22Rv1 (cell line): ENCODE measurements around the gene IRS2.

Experiments
- H3K27ac ChIP-seq: fragments of 450-650 bp; 2 replicates; pipeline ENCODE4 v1.5.1; 2017
- CTCF ChIP-seq: fragments of 450-650 bp; IDR thresholded peaks from 2 replicates; pipeline ENCODE4 v1.5.1; 2017; ENCODE audit warnings: mild to moderate bottlenecking
- ZFX ChIP-seq: fragments of 450-650 bp; IDR thresholded peaks from 2 replicates; pipeline ENCODE4 v1.6.1; 2017; ENCODE audit warnings: antibody characterized with exemption, borderline replicate concordance

IRS2 gene

GRCh38 chr13:109794095-109794494 is 7.7 kb upstream of the IRS2 start:
- TF ChIP-seq ZFX (no peak), CTCF (no peak)
- no peak overlapping the region for H3K27ac ChIP-seq

DNA sequence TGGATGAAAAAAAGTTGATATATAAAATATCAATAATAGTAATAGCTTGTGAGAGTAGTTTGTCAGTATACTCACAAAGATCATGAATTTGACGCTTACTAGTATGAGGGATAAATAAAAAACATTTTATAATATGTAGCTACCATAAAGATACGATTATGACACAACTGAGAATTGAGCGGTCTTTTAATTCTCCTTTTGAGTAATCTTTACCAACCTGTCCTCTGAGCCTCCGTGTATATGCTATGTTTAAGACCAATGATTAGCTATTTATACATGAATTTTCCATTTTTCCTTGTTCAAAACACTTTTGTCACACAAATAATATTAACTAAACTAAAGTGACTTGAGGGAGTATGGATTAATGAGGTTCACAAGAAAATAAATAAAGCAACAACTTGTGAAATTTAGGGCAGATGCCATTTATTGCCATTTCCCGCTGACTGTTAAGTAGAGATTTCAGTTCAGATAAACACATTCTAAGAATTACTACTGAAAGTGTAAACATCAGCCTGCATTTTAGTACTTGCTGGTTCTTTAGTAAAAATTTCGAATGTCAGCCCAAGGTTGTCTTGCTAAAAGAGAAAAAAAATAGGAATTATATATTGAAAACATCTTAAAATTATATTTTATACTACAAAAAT is 6.2 kb upstream of the IRS2 start:
- TF ChIP-seq ZFX (no peak), CTCF (no peak)

DNA sequence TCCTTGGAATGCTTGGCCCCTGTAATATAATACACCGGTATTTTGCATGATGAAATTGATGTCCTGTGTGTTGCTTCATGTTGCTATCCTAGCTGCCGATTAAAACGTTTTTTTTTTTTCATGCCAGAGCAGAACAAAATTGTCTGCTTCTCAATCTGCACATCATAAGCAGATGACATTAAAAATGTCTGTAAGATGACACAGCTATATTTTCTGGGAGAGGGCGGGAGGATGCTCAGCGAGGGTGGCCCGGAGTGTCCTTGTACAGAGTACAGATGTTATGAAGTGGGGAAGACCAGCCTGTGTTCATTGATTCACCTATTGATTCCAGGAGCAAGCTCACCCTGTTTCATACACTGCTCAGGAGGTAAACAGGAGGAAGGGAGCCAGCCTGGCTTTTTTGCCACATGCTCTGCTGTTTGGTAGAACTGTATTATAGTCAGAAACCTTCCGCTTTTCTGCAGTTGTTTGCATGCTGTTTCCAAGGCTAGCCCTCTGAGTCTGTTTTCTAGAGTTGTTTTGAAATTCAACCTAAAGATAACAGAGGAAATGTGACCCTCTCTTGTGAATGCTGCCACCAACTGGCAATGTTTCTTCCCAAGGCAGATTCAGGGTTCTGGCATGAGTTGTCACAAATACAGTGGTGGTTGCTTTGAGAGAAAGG is 4.7 kb upstream of the IRS2 start:
- peak; percentile 72 for TF ChIP-seq CTCF
- TF ChIP-seq ZFX: no peak
- peak overlapping the region; percentile 90 for H3K27ac ChIP-seq

More for the DNA sequence above, 6.2 kb upstream of the IRS2 start:
- H3K27ac ChIP-seq: no peak overlapping the region

- peak overlapping the region; percentile 90 for H3K27ac ChIP-seq
- TF ChIP-seq CTCF (no peak), ZFX (no peak)
These were observed 3.7 kb upstream of the IRS2 start for GRCh38 chr13:109790086-109790485.

DNA sequence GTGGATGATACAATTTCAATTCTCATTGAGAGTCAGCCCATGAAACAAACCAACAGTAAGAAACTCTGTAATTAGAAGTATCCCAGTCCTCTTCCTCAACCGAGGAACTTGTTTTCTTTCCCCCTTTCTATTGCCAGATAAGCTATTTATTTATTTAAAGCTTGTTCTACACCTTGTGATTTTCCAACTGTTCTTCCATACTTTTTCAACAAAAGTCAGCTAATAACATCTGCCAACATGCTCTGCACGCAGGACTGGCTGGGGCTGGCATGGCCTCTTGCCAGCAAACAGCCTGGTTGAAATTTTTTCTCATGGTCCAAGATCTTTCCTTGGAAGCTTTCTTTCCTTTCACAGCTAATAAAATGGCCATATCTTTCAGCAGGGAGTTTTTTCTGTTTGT is 2.9 kb upstream of the IRS2 start:
- TF ChIP-seq CTCF: no peak
- TF ChIP-seq ZFX: no peak
- peak overlapping the region; percentile 90 for H3K27ac ChIP-seq

GRCh38 chr13:109788372-109789111 is 2.2 kb upstream of the IRS2 start:
- TF ChIP-seq CTCF (no peak), ZFX (no peak)
- H3K27ac ChIP-seq: peak overlapping the region; percentile 90
